GM12878 (cell line): ENCODE measurements around the gene SLC11A1. TPM values are rescaled to one million over a fixed set of nuclear protein-coding genes. Genes with fewer than 3 reads are reported as not detected.

Experiments used
- ATAC-seq: fragments of 200-7000 bp; cut with Tn5 transposase; 3 replicates; pipeline ENCODE4 v1.9.1; 2020; ENCODE audit warnings: mild to moderate bottlenecking, moderate library complexity
- BruUV-seq: library from RNA; stranded (reverse); fragments of 400-500 nt; replicated peaks from 2 replicates; lab custom pipeline; 2021; lab: Mats Ljungman, UMichigan
- CTCF ChIA-PET: fragments of 300-600 bp; sonication (Branson Sonifier 250); formaldehyde crosslinking; extraction: SDS; loops from one replicate; lab custom pipeline; 2021; ENCODE audit warnings: inconsistent platforms; lab: Yijun Ruan, JAX
- POLR2A ChIA-PET: fragments of 350-600 bp; formaldehyde crosslinking; extraction: SDS; loops from one replicate; lab custom pipeline; 2021; ENCODE audit warnings: inconsistent platforms; lab: Charles Lee
- RAD21 ChIA-PET: fragments of 300-600 bp; sonication (Branson Sonifier 250); formaldehyde crosslinking; loops from one replicate; lab custom pipeline; 2023; ENCODE audit warnings: antibody characterized with exemption; ENCODE audit not compliant: unreplicated experiment; lab: Charles Lee
- SMC1A ChIA-PET: fragments of 300-600 bp; sonication (Branson Sonifier 250); formaldehyde crosslinking; loops from one replicate; lab custom pipeline; 2023; ENCODE audit not compliant: unreplicated experiment, uncharacterized antibody; lab: Charles Lee
- DNase-seq: peaks from one replicate; pipeline ENCODE4 v3.0.0-alpha.2; 2011; ENCODE audit warnings: low read depth, low spot score
- FAIRE-seq: peaks from 3 replicates; lab custom pipeline; 2011; peaks lifted over from hg19 to GRCh38; lab: Jason Lieb, UNC
- H2AFZ ChIP-seq: 2 replicates; pipeline ENCODE4 v1.6.0; 2011; ENCODE audit warnings: low read depth, low read length, control low read depth; ENCODE audit not compliant: control insufficient read depth
- H3K27ac ChIP-seq: 2 replicates; pipeline ENCODE4 v1.5.1; 2011; ENCODE audit warnings: control low read depth; ENCODE audit not compliant: control insufficient read depth, insufficient read depth
- H3K27me3 ChIP-seq, 2 experiments: replicated peaks in 1 of 2; 2 replicates each; pipeline versions ENCODE4 v1.6.0 to v1.6.1; 2011; ENCODE audit warnings: low read length in 1 of 2; ENCODE audit not compliant: control insufficient read depth in 2 of 2, insufficient read depth in 2 of 2
- H3K36me3 ChIP-seq, 2 experiments: 2 replicates each; pipeline ENCODE4 v1.5.1; 2011; ENCODE audit warnings: low read length in 1 of 2; ENCODE audit not compliant: control insufficient read depth in 2 of 2, insufficient read depth in 2 of 2
- H3K4me1 ChIP-seq: 2 replicates; pipeline ENCODE4 v1.6.1; 2011; ENCODE audit warnings: mild to moderate bottlenecking, low read length, moderate library complexity, mixed read lengths; ENCODE audit not compliant: control insufficient read depth, insufficient read depth
- H3K4me2 ChIP-seq: 2 replicates; pipeline ENCODE4 v1.6.0; 2011; ENCODE audit warnings: control low read depth; ENCODE audit not compliant: control insufficient read depth, insufficient read depth
- H3K4me3 ChIP-seq: fragments of 200-600 bp; sonication (generic); 2 replicates; pipeline ENCODE4 v1.5.1; 2016
- H3K79me2 ChIP-seq: 2 replicates; pipeline ENCODE4 v1.6.0; 2011; ENCODE audit warnings: low read length; ENCODE audit not compliant: control insufficient read depth, insufficient read depth
- H3K9ac ChIP-seq: 2 replicates; pipeline ENCODE4 v1.8.0; 2011; ENCODE audit warnings: low read length, control low read depth, mixed read lengths; ENCODE audit not compliant: control insufficient read depth, insufficient read depth
- H3K9me3 ChIP-seq: replicated peaks from 3 replicates; pipeline ENCODE4 v1.5.1; 2011; ENCODE audit warnings: mild to moderate bottlenecking, low read length; ENCODE audit not compliant: control insufficient read depth, insufficient read depth
- H4K20me1 ChIP-seq: 2 replicates; pipeline ENCODE4 v1.6.0; 2011; ENCODE audit not compliant: control insufficient read depth, insufficient read depth
- BHLHE40 ChIP-seq, 2 experiments: fragments of 450-650 bp in 1 of 2; IDR thresholded peaks; 2 replicates each; pipeline ENCODE4 v1.6.1; 2011 to 2017; ENCODE audit warnings: low read depth in 2 of 2, borderline replicate concordance in 1 of 2, improper control_type of control experiment in 1 of 2, low read length in 1 of 2, mild to moderate bottlenecking in 1 of 2
- BMI1 ChIP-seq: fragments of 450-650 bp; IDR thresholded peaks from 2 replicates; pipeline ENCODE4 v1.6.1; 2016; ENCODE audit warnings: mild to moderate bottlenecking, moderate library complexity, borderline replicate concordance
- DPF2 ChIP-seq: fragments of 450-650 bp; IDR thresholded peaks from 2 replicates; pipeline ENCODE4 v1.6.1; 2017; ENCODE audit warnings: mild to moderate bottlenecking
- E2F4 ChIP-seq: IDR thresholded peaks from 2 replicates; pipeline ENCODE4 v1.6.1; 2012; ENCODE audit warnings: low read depth, low read length, improper control_type of control experiment
- ESRRA ChIP-seq: IDR thresholded peaks from 2 replicates; pipeline ENCODE4 v1.6.1; 2012; ENCODE audit warnings: mild to moderate bottlenecking, low read length, improper control_type of control experiment
- HDGF ChIP-seq: fragments of 450-650 bp; IDR thresholded peaks from 2 replicates; pipeline ENCODE4 v1.6.1; 2016; ENCODE audit warnings: antibody characterized with exemption
- NFYA ChIP-seq: IDR thresholded peaks from 2 replicates; pipeline ENCODE4 v1.6.1; 2011; ENCODE audit warnings: low read depth, mild to moderate bottlenecking, low read length, improper control_type of control experiment, borderline replicate concordance
- PAX8 ChIP-seq: fragments of 450-650 bp; IDR thresholded peaks from 2 replicates; pipeline ENCODE4 v1.6.1; 2017; ENCODE audit warnings: mild to moderate bottlenecking, moderate library complexity
- SMC3 ChIP-seq: IDR thresholded peaks from 2 replicates; pipeline ENCODE4 v1.6.1; 2011; ENCODE audit warnings: low read length, improper control_type of control experiment, borderline replicate concordance
- TAF1 ChIP-seq: IDR thresholded peaks from 2 replicates; pipeline ENCODE4 v1.6.1; 2011; ENCODE audit warnings: mild to moderate bottlenecking, low read depth, low read length, borderline replicate concordance
- ZBTB11 ChIP-seq: fragments of 450-650 bp; formaldehyde crosslinking; IDR thresholded peaks from 2 replicates; pipeline ENCODE4 v1.5.0; 2022; ENCODE audit warnings: mild to moderate bottlenecking, missing genetic modification characterization
- WGBS: methylation state at CpG from one replicate; pipeline ENCODE4 v1.1.6; 2016; ENCODE audit warnings: low lambda C conversion rate; ENCODE audit not compliant: insufficient replicate concordance, insufficient coverage; ENCODE audit errors: missing lambda C conversion rate; 5-methylcytosine and 5-hydroxymethylcytosine counted together
- in situ Hi-C: fragments of 300-500 bp; cut with MboI; formaldehyde crosslinking; loops from 9 replicates; pipeline ENCODE4 v1.14.3; 2018; ENCODE audit warnings: mixed read lengths
- intact Hi-C: fragments of 100-400 bp; cut with micrococcal nuclease; formaldehyde crosslinking; loops from one replicate; pipeline ENCODE4 v1.14.2; 2022; ENCODE audit not compliant: unreplicated experiment
- polyA plus RNA-seq, 11 experiments: library from polyadenylated mRNA; depleted of rRNA in 4 of 11; unstranded in 6 of 11; stranded (reverse) in 5 of 11; fragments of >200 nt; fragmentation: Nextera tagmentation in 4 of 11; fragmentation: Illumina TruSeq in 1 of 11; extraction: Ambion mirVana in 4 of 11; extraction: Trizol in 1 of 11; gene quantifications; 1 replicate in 1 of 11; 2 replicates in 10 of 11; pipeline versions ENCODE4 v1.2.1 to v1.2.3, GENCODE V29; 2011 to 2016; ENCODE audit warnings: inconsistent platforms in 2 of 11, missing spikeins in 2 of 11, low read depth in 1 of 11
- total RNA-seq, 4 experiments: library from RNA; depleted of rRNA in 3 of 4; stranded (reverse); fragments of >200 nt in 3 of 4; fragmentation: Illumina TruSeq in 1 of 4; extraction: Trizol in 1 of 4; gene quantifications; 2 replicates each; pipeline versions ENCODE4 v1.2.1 to v1.2.3, GENCODE V29; 2013 to 2021
- TF ChIP-seq, protein P1 (sequence below): fragments of 450-650 bp; IDR thresholded peaks from 2 replicates; pipeline ENCODE4 v1.6.1; 2018; ENCODE audit warnings: mild to moderate bottlenecking, low read depth, moderate library complexity; ENCODE audit not compliant: partially characterized antibody
- TF ChIP-seq, protein P2 (sequence below), 3 experiments: IDR thresholded peaks in 2 of 3; conservative IDR thresholded peaks in 1 of 3; 2 replicates each; pipeline ENCODE4 v1.5.1; 2011; ENCODE audit warnings: low read depth in 3 of 3, low read length in 3 of 3, mild to moderate bottlenecking in 3 of 3, control low read depth in 2 of 3, moderate library complexity in 2 of 3, inconsistent platforms in 1 of 3, mixed read lengths in 1 of 3; ENCODE audit not compliant: control insufficient read depth in 2 of 3, insufficient read depth in 1 of 3; ENCODE audit errors: extremely low read depth in 1 of 3

Gene SLC11A1
- total and polyA plus RNA-seq, 10 of the 15 experiments (the other 5 are each of a cell fraction or from before 2014, with no cell fraction given): 0.03 to 0.38 (median 0.12) TPM

DNA sequence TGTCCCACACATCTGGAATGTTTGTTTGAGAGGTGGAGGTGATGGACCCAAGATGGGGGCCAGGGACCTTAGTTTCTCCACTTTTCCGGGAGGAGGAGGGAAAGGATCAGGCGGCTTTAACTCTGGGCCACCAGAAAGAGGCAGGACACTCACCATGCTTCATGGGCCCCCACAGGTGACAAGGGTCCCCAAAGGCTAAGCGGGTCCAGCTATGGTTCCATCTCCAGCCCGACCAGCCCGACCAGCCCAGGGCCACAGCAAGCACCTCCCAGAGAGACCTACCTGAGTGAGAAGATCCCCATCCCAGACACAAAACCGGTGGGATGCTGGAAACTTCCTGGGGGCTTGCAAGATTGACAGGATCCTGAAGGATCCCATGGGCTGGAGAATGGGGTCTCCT is 712 bp downstream of the SLC11A1 start:
- CTCF ChIA-PET: interaction anchor here (1.4 to 2.1 kb wide), 2 partner anchors 26 to 81 kb away, joined by 6 read pairs; partner anchors contain the start of gene CATIP
- no peak overlapping the region for H2AFZ ChIP-seq
- H3K79me2 ChIP-seq: no peaks in the 10 kb centered on the region
- H3K27me3 ChIP-seq: no peaks in the 10 kb centered on the region; a peak in 1 of 4 replicates
- no peak overlapping the region for H3K4me2 ChIP-seq
- intact Hi-C loops: no loop called here
- no peaks in the 10 kb centered on the region for H3K4me1 ChIP-seq
- no peaks in the 10 kb centered on the region for H3K36me3 ChIP-seq
- FAIRE-seq (no peak), DNase-seq (no peak), ATAC-seq (no peak)
- H3K27ac ChIP-seq: no peak overlapping the region
- no peak overlapping the region for H3K4me3 ChIP-seq
- RAD21 ChIA-PET: interaction anchor here (1.0 kb wide), 1 partner anchor 13 kb away, joined by 3 read pairs; no protein-coding TSS in a partner anchor
- no peaks in the 10 kb centered on the region for H3K9me3 ChIP-seq
- H4K20me1 ChIP-seq: no peaks in the 10 kb centered on the region
- BruUV-seq: no TSS peak
- SMC1A ChIA-PET: no interaction called here
- WGBS: 51% methylated on average over 6 of the region's 6 CpGs
- no peak overlapping the region for H3K9ac ChIP-seq
- POLR2A ChIA-PET: no interaction called here
- in situ Hi-C loops: loop anchor here (25.0 kb wide), 1 partner anchor 95 kb away; the partner anchor contains the start of gene TMBIM1
- TF ChIP-seq PAX8 (no peak), NFYA (no peak), BHLHE40 (IDR thresholded peaks at IDR 0.05; ENCODE audit: borderline replicate concordance in 1 of 2, low read depth in 2 of 2, low read length in 1 of 2) (no peak), SMC3 (no peak), TAF1 (no peak), HDGF (no peak), ZBTB11 (CRISPR knock-in tag) (no peak), ESRRA (no peak), BMI1 (no peak), DPF2 (no peak), E2F4 (no peak)
- TF ChIP-seq, protein P1, sequence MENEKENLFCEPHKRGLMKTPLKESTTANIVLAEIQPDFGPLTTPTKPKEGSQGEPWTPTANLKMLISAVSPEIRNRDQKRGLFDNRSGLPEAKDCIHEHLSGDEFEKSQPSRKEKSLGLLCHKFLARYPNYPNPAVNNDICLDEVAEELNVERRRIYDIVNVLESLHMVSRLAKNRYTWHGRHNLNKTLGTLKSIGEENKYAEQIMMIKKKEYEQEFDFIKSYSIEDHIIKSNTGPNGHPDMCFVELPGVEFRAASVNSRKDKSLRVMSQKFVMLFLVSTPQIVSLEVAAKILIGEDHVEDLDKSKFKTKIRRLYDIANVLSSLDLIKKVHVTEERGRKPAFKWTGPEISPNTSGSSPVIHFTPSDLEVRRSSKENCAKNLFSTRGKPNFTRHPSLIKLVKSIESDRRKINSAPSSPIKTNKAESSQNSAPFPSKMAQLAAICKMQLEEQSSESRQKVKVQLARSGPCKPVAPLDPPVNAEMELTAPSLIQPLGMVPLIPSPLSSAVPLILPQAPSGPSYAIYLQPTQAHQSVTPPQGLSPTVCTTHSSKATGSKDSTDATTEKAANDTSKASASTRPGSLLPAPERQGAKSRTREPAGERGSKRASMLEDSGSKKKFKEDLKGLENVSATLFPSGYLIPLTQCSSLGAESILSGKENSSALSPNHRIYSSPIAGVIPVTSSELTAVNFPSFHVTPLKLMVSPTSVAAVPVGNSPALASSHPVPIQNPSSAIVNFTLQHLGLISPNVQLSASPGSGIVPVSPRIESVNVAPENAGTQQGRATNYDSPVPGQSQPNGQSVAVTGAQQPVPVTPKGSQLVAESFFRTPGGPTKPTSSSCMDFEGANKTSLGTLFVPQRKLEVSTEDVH: no peak
- TF ChIP-seq, protein P2, sequence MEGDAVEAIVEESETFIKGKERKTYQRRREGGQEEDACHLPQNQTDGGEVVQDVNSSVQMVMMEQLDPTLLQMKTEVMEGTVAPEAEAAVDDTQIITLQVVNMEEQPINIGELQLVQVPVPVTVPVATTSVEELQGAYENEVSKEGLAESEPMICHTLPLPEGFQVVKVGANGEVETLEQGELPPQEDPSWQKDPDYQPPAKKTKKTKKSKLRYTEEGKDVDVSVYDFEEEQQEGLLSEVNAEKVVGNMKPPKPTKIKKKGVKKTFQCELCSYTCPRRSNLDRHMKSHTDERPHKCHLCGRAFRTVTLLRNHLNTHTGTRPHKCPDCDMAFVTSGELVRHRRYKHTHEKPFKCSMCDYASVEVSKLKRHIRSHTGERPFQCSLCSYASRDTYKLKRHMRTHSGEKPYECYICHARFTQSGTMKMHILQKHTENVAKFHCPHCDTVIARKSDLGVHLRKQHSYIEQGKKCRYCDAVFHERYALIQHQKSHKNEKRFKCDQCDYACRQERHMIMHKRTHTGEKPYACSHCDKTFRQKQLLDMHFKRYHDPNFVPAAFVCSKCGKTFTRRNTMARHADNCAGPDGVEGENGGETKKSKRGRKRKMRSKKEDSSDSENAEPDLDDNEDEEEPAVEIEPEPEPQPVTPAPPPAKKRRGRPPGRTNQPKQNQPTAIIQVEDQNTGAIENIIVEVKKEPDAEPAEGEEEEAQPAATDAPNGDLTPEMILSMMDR (IDR thresholded peaks at IDR 0.05 in 2 of 3, conservative IDR thresholded peaks at IDR 0.05 in 1 of 3; ENCODE audit: control insufficient read depth in 2 of 3, extremely low read depth in 1 of 3, insufficient read depth in 1 of 3, low read depth in 3 of 3, low read length in 3 of 3): no peak
